Fibroblast of peridontal ligament (primary cell): Measurements from ENCODE around the gene PLCXD1.
A peak's percentile ranks its signal among the peaks of the same experiment; 100 is the strongest.
"Not testable (repeated sequence)": the region's sequence is repeated elsewhere in the genome, so short reads cannot be mapped to it uniquely, and the experiment has no call there.

ENCODE experiments used
- DNase-seq: peaks from one replicate; pipeline ENCODE4 v3.0.0-alpha.2; 2010; ENCODE audit errors: extremely low read depth

PLCXD1 gene

GRCh38 chrX:316351-317325 lies 35.5 kb downstream of the PLCXD1 start:
- no peak for DNase-seq

GRCh38 chrX:317424-318067 lies 36.4 kb downstream of the PLCXD1 start:
- no peak for DNase-seq

GRCh38 chrX:318068-318738 lies 37.0 kb downstream of the PLCXD1 start:
- DNase-seq = peak; percentile 97

GRCh38 chrX:318739-319578 lies 37.8 kb downstream of the PLCXD1 start, which contains the start of gene GTPBP6:
TSS of gene GTPBP6 (minus strand) at chrX:318796. CDS start at chrX:318787, 9 bp downstream.
- peak; percentile 99 for DNase-seq

GRCh38 chrX:319579-320125 lies 38.5 kb downstream of the PLCXD1 start:
- DNase-seq = no peak

GRCh38 chrX:320126-320783 lies 39.1 kb downstream of the PLCXD1 start:
- peak; percentile 25 for DNase-seq

GRCh38 chrX:323721-324628 lies 42.8 kb downstream of the PLCXD1 start:
- DNase-seq = peak; percentile 42

GRCh38 chrX:324664-325063 lies 43.5 kb downstream of the PLCXD1 start:
- not testable (repeated sequence) for DNase-seq

- no peak for DNase-seq
These were observed 46.5 kb downstream of the PLCXD1 start for GRCh38 chrX:327660-328126.

- no peak for DNase-seq
These were observed 48.2 kb downstream of the PLCXD1 start for GRCh38 chrX:329291-329910.

- not testable (repeated sequence) for DNase-seq
These were observed 49.1 kb downstream of the PLCXD1 start for GRCh38 chrX:330141-330725.

- DNase-seq = no peak
These were observed 49.6 kb downstream of the PLCXD1 start for GRCh38 chrX:330726-331150.

GRCh38 chrX:331151-331824 lies 50.1 kb downstream of the PLCXD1 start:
- peak; percentile 27 for DNase-seq

- no peak for DNase-seq
These were observed 50.8 kb downstream of the PLCXD1 start for GRCh38 chrX:331825-332495.

GRCh38 chrX:332496-332860 lies 51.3 kb downstream of the PLCXD1 start:
- no peak for DNase-seq

GRCh38 chrX:332916-333610 lies 51.9 kb downstream of the PLCXD1 start:
- DNase-seq = no peak
